ENCODE measurements around the gene KIAA0825. TPM values are rescaled to one million over a fixed set of nuclear protein-coding genes. Genes with fewer than 3 reads are reported as not detected.

KIAA0825 gene
- total RNA-seq, 1 experiment from 2014 or later = 1.6 TPM

GRCh38 chr5:94197970-94198369 lies 420.4 kb downstream of the KIAA0825 start:
- H3K27me3 ChIP-seq (ENCODE audit: control insufficient read depth, insufficient read depth, low read length) = no peaks in the 10 kb centered on the region; the same call in 1 of the 2 replicates
- BruUV-seq (replicated peaks) = no TSS peak
- H3K4me1 ChIP-seq (ENCODE audit: control insufficient read depth, insufficient read depth, low read length) = no peaks in the 10 kb centered on the region
- POLR2A ChIA-PET = no interaction called here
- no peak for DNase-seq (ENCODE audit: low read depth, low spot score)
- H3K27ac ChIP-seq (ENCODE audit: low read length) = no peak overlapping the region
- no peaks in the 10 kb centered on the region for H3K36me3 ChIP-seq (ENCODE audit: control insufficient read depth, insufficient read depth, low read length)
- TF ChIP-seq CTCF (IDR thresholded peaks at IDR 0.05) (no peak), POLR2AphosphoS5 (IDR thresholded peaks at IDR 0.05; ENCODE audit: low read depth, low read length) (no peak), TCF7L2 (IDR thresholded peaks at IDR 0.05; ENCODE audit: low read depth, low read length) (no peak)
- CTCF ChIA-PET = no interaction called here
- intact Hi-C loops (cut with micrococcal nuclease; ENCODE audit: unreplicated experiment) (no loop called here), in situ Hi-C loops (cut with HindIII; ENCODE audit: low pct_unique_long_range_greater_than_20kb, low sequenced_read_pairs) (no loop called here)
- no peak for ATAC-seq
- no peak overlapping the region for H3K4me3 ChIP-seq (ENCODE audit: low read depth in 2 of 2, low read length in 2 of 2)
- H3K9me3 ChIP-seq (ENCODE audit: control insufficient read depth, insufficient read depth, low read depth, low read length) = no peaks in the 10 kb centered on the region

GRCh38 chr5:94196953-94197352 lies 421.5 kb downstream of the KIAA0825 start:
- in situ Hi-C loops (cut with HindIII; ENCODE audit: low pct_unique_long_range_greater_than_20kb, low sequenced_read_pairs) (no loop called here), intact Hi-C loops (cut with micrococcal nuclease; ENCODE audit: unreplicated experiment) (no loop called here)
- CTCF ChIA-PET = interaction anchor here (0.6 kb wide), 1 partner anchor 564 kb away, joined by 4 read pairs; no protein-coding TSS in a partner anchor
- Histone ChIP-seq H3K4me3 (ENCODE audit: low read depth in 2 of 2, low read length in 2 of 2) (no peak overlapping the region), H3K27ac (ENCODE audit: low read length) (no peak overlapping the region), H3K36me3 (ENCODE audit: control insufficient read depth, insufficient read depth, low read length) (no peaks in the 10 kb centered on the region), H3K27me3 (ENCODE audit: control insufficient read depth, insufficient read depth, low read length) (no peaks in the 10 kb centered on the region), H3K4me1 (ENCODE audit: control insufficient read depth, insufficient read depth, low read length) (no peaks in the 10 kb centered on the region), H3K9me3 (ENCODE audit: control insufficient read depth, insufficient read depth, low read depth, low read length) (no peaks in the 10 kb centered on the region)
- no TSS peak for BruUV-seq (replicated peaks)
- no peak for ATAC-seq
- DNase-seq (ENCODE audit: low read depth, low spot score) = no peak
- TF ChIP-seq SIN3A (IDR thresholded peaks at IDR 0.05; ENCODE audit: borderline replicate concordance, insufficient read depth, low read depth, low read length) = no peak
- TF ChIP-seq REST (IDR thresholded peaks at IDR 0.05; ENCODE audit: insufficient read depth in 1 of 2, low read depth in 2 of 2, low read length in 1 of 2) = no peak
- TF ChIP-seq POLR2AphosphoS5 (IDR thresholded peaks at IDR 0.05; ENCODE audit: low read depth, low read length) = no peak
- no peak for TF ChIP-seq CTCF (IDR thresholded peaks at IDR 0.05)
- TF ChIP-seq TCF7L2 (IDR thresholded peaks at IDR 0.05; ENCODE audit: low read depth, low read length) = no peak
- POLR2A ChIA-PET = no interaction called here

Measured in Panc1 (cell line).